T-helper 22 cell (primary cell): ENCODE results near the gene SCUBE1.

Experiments
- DNase-seq: peaks from one replicate; pipeline ENCODE4 v3.0.0-alpha.2; 2020; ENCODE audit warnings: low read depth

SCUBE1 gene

DNA sequence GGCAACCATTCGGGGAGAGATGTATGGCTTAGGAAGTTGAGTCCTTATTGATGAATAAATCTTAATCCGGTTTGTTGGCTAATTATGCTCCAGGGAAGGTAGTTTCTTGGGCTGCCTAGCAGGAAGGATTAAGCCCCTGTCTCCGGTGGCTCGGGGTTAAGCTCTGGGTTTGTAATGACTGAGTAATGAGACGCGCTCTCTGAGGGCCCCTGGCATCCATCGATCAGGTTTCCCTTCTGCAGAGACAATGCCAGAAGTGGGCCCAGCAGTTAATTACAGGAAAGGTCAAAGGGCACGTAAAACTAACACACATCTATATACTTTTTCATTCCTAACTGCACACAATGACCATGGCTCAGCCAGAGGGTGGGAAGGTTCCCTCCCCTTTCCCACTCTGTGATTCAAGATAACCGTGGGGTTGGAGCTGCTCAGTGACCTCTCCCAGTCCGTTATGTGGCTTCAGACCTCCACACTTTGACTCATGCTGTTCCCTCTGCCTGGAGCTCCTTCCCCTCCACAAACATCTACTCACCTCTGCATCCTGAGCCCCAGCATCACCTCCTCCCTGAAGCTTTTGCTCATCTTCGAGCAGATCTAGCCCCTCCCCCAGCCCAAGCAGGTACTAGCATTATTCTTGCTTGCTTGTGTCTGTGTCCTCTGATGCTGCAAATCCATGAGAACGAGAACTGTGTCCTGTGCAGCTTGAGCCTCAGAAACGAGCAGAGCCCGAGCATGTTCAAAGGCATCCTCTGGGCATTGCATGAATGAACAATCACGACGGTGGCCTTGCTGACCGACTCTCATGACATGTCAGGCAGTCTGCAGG, 16.6 kb downstream of the SCUBE1 start:
- no peak for DNase-seq

GRCh38 chr22:43325176-43325575, 18.0 kb downstream of the SCUBE1 start:
- DNase-seq: no peak

DNA sequence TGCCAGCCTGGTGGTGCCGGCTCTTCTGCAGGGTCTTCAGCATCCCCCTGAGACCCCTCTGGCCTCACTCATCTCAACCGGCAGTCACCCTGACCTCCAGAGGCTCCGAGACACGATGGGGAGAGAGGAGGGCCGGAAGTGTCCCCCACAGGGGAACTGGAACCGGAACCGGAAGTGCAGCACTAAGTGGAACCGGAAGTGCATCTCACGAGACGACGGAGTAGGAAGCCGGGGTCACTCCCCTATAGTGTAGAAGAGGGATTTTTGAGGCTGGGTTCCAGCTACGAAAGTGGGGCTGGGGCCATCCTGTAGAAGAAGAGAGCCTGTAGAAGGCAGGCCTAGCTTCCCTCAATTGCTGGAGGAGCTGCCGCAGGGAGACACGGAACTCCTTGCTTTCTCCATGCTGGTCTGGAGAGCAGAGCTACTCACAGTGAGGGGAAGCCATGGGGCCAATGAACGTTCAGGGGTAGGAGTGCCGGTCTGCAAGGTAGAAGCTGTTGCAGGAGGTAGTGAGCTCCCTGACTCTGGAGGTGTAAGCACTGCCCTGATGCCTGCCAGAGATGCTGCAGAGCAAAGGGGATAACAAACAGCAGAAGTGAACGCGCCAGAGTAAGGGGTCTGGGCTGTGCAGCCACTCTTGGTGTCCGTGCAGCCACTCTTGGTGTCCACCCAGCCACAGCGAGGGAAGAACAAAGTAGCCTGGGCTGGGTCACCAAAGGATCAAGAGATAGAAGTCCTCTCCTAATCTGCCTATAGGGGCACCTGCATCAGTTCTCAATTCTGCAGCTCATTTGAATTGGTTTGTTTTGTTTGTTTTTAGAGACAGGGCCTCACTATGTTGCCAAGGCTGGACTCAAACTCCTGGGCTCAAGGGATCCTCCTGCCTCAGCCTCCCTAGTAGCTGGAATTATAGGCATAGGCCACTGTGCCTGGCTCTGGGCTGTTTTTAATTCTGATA, 21.9 kb downstream of the SCUBE1 start:
- no peak for DNase-seq

DNA sequence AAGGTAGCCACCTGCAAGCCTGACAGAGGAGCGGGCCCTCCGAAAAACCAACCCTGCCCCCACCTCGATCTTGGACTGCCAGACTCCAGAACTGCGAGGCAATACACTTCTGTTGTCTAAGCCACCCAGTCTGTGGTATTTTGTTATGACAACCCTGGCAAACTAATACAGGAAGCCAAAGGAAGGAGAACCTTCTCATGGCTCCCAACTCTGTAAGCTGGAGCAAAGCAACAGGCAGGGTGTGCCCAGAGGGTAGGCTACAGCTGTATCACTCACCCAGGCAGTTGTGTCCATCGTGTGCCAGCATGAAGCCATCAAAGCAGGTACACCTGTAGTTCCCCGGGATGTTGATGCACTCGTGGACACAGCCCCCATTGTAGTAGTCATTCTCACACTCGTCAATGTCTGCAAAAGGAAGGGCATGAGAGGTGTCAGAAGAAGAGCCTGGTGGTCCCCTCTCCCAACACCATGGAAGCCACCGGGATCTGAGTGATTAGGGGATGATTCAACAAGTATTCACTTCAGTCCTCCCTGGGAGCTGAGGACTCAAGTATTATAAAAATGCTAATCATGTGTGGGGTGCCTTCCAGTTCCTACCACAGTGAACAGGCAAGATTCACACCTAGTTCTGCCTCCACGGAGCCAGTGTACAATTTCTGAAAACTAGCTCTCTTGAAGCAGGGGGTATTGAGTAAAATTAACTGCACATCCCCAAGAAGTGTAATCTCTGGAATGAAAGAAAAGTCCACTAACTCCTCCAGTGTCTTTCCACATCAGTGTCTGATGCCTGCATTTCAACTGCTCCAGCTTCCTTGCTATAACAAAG, 23.3 kb downstream of the SCUBE1 start:
- DNase-seq: no peak

DNA sequence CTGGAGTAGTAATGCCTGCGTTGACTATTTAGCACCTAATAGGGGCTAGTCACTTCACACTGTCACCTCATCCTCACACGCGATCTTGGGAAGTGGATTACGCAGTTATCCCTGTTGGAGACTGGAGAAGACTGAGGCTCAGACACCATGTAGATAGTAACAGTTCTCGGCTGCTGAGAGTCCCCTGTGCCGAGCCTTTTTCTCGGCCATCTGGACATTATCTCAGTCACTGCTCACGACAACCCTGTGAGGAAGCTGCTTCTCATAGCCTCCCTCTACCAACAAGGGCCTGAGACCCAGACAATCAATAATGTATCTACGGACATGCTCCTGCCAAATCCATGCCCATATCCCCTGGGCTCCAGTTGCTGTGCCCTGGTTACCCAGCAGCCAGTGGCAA, 25.9 kb downstream of the SCUBE1 start:
- no peak for DNase-seq

DNA sequence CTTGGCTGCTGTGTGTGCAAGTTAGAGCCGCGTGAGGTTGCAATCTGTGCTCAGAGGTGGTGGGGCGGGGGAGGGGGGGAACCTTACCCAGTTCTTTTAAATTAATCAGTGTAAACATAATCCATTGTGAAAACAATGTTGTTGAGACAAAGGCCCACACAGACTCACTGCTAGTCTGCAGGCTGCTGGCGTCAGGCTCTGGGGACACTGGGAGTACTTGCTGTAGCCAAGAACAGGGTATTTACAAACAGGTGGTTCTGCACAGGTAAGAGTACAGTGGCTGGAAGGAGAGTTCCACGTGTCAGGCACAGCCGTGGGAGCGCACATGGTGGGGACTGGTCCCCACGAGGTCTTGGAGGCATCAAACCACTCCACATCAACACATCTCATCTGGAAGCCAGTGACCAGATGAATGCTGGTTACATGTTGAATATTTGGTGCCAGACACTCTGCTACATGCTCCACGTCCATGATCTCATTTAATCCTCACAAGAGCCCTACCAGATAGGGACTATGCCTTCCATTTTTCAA, 27.4 kb downstream of the SCUBE1 start:
- no peak for DNase-seq

DNA sequence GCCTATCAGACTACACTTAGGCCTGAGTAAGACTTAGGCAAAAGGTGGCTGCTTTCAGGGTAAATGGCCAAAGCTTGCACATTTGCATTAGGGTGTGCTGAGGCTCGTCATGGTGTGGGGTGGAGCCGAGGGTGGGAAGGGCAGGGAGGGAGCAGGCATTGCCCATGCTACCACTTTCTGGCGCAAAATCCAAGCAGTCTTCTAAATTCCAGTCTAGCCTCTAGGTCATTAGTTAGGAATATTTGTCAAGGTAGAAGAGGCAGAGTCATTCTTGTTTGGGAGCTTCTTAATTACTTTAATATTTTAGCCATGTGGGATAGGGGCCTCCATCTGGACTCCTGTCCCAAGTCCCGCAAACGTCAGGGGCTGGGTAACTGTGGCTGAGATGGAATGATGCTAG, 28.6 kb downstream of the SCUBE1 start:
- no peak for DNase-seq

DNA sequence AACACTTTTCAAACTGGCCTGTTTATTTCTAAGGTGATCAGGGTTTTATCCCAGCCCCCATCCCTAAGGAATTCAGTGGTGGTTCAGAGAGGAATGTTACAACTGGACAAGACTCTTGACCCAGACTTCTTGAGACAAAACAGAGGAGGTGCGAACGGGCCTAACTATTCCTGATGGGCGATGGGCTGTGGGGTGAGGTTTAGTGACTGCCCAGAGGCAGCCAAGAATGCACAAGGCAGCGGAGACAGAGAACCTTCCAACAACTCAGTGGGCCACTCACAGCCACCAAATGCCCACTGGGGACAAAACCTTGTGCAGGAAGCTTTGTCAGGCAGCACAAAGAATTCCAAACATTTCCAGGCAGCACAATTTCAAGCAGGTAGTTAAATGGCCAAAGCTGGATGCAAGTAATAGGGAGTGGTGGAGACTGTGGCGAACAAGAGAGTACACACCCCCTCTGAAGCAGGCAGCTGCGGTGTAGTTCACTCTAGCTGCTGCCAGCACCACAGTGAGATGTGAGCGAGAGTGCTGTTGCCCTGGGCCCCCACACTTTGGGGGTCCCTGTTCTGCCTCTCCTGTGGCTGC, 29.2 kb downstream of the SCUBE1 start:
- no peak for DNase-seq

DNA sequence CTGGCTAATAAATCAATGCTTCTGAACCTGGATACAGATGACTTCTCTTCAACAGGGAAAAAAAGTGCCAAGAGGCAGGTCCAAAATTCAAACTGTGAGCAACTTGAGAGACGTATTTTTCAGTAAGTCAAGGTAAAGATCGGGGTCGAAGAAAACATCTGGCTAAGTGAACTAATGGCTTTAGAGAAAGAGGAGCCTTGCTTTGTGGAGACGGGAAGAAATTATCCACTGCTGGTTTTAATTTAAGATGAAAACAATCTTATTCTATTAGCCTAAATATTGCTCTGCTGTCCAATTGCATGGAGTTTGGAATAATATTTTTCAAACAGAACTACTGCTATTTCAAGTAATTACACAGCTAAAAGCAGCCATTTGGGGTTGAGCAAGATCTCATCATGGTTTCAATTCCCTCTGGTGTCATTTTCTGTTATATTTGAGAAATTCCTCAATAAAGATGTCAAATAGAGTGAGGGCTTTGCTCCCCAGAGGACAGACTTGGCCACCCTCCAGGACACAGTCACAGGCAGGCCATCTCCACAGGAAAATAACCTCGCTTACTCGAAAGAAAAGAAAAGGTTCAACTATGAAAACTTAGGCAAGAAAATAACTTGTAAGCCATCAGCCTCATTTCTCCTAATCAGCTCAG, 29.8 kb downstream of the SCUBE1 start:
- DNase-seq: no peak

DNA sequence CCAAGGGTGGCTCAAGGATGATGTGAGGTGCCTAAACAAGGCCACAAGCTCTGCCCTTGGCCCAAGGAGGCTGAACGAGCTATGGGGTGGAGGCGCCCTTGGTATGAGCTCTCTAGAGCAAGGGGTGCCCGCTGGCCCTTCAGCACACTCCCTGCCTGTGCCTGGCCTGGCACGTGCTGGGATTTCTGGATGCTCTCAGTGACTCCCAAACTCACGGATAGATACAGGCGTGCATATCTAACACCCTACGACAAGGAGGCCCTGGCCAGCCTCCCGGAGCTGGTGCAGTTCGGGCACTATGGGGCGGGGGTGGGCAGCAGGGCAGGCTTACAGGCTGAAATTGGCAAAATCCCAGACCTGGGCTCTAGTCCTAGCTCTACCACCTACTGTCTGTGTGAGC, 30.6 kb downstream of the SCUBE1 start:
- no peak for DNase-seq

- DNase-seq: no peak
These were observed 32.4 kb downstream of the SCUBE1 start for GRCh38 chr22:43310798-43311197.

GRCh38 chr22:43310311-43310710, 32.9 kb downstream of the SCUBE1 start:
- no peak for DNase-seq

GRCh38 chr22:43308836-43309235, 34.3 kb downstream of the SCUBE1 start:
- no peak for DNase-seq

DNA sequence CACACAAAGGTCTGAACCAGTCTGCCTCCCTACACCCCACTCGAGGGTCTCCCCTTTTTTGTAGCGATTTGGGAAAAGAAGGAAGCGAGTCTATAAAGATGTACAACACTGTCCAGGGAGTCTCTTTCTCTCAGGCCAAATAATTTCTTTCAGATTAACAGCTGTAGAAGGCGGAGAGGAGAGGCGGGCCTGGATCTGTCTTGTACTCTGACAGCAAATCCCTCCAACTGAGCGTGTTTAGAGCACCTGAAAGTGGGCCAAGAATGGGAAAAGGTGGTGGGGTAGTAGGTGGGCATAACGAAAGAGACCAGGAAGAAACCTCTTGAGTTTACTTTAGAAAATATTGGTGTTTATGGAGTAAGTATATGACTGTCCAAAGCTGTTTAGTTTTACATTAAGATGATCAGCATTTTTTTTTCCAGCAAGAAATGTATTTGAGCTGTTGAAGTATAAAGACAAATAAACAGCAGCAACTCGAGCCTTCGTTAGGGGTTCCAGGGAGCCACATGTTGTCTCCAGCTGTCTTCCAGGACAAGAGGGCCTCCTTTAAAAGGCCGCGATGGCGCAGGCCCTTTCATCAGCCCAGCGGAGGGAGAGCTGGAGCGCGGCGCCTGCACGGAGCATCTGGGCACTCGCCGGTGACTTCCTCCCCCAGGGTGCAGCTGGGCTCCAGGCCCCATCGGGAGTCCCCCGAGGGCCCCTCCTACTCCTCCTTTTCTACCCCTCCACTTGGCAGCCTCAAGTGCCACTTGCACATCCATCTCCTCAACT, 34.9 kb downstream of the SCUBE1 start:
- no peak for DNase-seq

DNA sequence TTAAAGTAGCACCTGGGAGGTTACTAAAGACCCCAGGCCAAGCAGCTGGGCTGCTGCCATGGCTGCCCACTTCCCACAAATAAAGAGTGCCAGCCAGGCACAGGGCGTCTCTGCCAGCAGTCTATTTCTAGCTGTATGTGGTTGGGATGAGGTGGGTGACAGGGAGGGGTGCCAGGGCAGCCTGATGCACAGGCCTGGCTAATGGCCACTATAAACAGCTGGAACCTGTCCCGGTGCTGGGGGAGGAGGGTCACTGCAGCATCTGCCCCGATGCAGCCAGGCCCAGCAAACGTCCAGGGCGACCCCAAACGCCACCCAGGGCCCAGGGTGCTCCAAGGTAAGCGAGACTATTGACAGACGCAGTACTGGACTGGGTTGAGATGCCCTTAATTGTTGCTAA, 37.4 kb downstream of the SCUBE1 start:
- no peak for DNase-seq

GRCh38 chr22:43304831-43305590, 38.2 kb downstream of the SCUBE1 start:
- DNase-seq: no peak

GRCh38 chr22:43303751-43304150, 39.4 kb downstream of the SCUBE1 start:
- DNase-seq: no peak

- no peak for DNase-seq
These were observed 40.0 kb downstream of the SCUBE1 start for GRCh38 chr22:43303166-43303565.

DNA sequence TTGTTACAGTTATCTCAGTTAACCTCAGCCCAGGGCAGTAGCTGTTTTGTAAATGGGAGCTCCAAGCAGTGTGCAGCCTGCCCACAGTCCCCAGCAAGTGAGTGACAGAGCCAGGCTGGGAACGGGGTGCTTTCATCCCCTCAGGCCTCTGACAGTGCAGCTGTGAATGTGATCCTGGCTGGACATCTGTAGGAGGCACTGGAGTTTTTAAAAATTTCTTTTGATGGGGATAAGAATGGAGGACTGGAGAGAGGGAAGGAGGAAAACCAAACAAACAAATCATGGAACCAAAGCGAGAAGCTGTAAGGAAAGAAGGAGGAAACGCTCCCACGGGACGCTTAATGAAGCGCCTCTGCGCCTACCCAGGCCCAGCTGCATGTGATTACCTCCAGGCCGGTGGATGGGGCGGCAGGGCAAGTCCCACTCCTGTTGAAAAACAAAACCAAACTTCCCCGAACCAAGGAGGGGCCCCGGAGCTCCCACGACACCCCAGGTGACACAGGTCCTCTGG, 40.6 kb downstream of the SCUBE1 start:
- no peak for DNase-seq
